Breast epithelium (tissue), 3 donors: ENCODE data around the gene DUSP22.

Experiments used
- POLR2A ChIP-seq: fragments of 450-650 bp; IDR thresholded peaks from one replicate; pipeline ENCODE4 v1.6.1; 2016; ENCODE audit warnings: antibody characterized with exemption, mild to moderate bottlenecking, moderate library complexity
- POLR2AphosphoS5 ChIP-seq, 3 donors: sonication (generic); formaldehyde crosslinking; IDR thresholded peaks; one replicate each; pipeline ENCODE4 v1.6.1; 2017; ENCODE audit warnings: antibody characterized with exemption in 3 of 3
- TF ChIP-seq, protein P1 (sequence below), 3 donors: fragments of 450-650 bp; IDR thresholded peaks; one replicate each; pipeline ENCODE4 v1.5.1; 2016 to 2017; ENCODE audit warnings: antibody characterized with exemption in 3 of 3, mild to moderate bottlenecking in 3 of 3, moderate library complexity in 3 of 3

DNA sequence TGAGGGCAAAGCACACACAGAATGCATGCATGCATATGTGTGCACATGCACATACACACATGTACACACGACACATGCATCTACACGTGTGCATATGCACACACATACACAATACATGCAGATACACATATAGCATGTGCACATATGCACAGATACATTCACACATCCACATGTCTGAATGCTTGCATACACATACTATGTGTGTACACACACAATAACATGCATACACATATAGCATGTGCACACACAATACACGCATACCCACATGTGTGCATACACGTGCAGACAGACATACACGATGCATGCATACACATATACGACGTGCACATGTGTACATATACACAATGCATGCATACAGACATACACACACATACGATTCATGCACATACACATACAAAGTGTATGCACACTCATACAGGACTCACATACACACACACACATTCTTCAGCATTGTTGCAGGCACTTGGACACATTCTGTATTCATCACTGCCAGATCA is 75.1 kb downstream of the DUSP22 start:
- TF ChIP-seq, protein P1, sequence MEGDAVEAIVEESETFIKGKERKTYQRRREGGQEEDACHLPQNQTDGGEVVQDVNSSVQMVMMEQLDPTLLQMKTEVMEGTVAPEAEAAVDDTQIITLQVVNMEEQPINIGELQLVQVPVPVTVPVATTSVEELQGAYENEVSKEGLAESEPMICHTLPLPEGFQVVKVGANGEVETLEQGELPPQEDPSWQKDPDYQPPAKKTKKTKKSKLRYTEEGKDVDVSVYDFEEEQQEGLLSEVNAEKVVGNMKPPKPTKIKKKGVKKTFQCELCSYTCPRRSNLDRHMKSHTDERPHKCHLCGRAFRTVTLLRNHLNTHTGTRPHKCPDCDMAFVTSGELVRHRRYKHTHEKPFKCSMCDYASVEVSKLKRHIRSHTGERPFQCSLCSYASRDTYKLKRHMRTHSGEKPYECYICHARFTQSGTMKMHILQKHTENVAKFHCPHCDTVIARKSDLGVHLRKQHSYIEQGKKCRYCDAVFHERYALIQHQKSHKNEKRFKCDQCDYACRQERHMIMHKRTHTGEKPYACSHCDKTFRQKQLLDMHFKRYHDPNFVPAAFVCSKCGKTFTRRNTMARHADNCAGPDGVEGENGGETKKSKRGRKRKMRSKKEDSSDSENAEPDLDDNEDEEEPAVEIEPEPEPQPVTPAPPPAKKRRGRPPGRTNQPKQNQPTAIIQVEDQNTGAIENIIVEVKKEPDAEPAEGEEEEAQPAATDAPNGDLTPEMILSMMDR (IDR thresholded peaks at IDR 0.05), result no peak
- TF ChIP-seq POLR2A (no peak), POLR2AphosphoS5 (IDR thresholded peaks at IDR 0.05) (no peak)
